GM19463 (cell line): ENCODE measurements around the gene SERPINA12.
"Not testable (repeated sequence)": the region's sequence is repeated elsewhere in the genome, so short reads cannot be mapped to it uniquely, and the experiment has no call there.

Experiments
- ATAC-seq: cut with Tn5 transposase; IDR thresholded peaks from one replicate; pipeline ENCODE4 v1.9.1; 2021; ENCODE audit warnings: mild to moderate bottlenecking, moderate library complexity; ENCODE audit not compliant: unreplicated experiment

SERPINA12 gene

DNA sequence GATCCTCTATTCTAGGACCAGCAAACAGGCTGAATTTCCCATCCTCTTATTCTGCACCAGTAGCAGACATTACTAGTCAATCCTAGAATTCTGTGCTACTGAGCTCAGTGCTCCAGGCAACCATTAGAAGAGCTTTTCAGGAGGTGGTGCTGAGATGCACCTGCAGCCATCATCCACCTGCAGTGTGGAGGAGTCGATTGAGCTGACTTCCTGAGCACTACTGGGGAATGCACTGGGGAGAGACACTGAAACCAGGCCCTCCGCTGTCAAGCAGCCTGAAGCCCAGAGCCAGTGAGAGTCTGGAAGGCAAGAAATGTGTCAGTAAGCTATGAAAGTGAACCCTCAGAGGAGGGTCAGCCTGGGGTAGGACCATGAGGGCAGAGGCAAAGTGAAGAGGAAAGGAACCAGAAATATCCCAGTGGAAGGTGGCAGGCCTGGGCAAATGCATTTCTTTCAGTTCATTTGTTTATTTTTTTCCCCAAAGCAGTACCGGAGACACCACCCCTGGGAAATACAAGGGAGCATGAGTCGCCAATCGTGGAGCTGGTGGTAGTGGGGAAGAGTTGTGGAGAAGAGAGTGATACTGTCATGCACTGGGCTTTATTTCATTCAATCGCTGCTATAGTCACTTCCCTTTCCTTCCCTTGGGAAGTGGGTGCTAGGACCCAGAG lies 28.9 kb upstream of the SERPINA12 start:
- no peak for ATAC-seq

DNA sequence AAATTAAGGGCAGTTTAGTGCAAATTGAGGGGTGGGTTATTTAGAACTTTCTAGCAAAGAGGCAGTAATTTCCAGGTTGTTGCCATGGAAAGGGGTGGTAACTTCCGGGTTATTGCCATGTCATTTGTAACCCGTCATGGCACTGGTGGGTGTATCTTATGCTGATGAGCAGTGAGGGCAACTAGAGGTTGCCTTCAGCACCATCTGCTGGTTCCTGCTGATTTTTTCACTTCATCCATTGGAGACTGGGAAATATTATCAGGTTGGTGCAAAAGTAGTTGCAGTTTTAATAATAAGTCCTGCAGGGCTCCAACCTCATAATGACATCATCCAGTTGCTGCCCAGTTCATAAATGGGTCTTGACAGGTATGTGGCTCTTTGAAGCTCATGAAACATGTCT lies 27.6 kb upstream of the SERPINA12 start:
- no peak for ATAC-seq

DNA sequence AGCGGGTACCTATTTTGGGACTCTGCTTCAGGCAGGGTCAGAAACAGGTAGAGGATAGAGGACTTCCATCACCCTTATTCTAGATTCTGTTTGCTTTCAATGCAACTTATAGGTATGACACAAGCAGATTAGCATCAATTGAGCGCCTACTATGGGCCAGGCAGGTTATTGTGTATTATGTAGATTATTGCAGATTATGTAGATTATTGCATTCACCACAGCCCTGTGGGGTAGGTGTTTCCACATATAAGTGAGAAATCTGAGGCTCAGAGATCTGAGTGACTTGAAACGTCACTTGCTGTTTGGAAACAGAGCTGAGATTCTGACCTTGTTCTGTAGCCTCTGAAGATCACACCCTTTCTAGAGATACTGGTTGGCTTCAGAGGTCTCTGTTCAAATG lies 26.2 kb upstream of the SERPINA12 start:
- ATAC-seq: no peak

DNA sequence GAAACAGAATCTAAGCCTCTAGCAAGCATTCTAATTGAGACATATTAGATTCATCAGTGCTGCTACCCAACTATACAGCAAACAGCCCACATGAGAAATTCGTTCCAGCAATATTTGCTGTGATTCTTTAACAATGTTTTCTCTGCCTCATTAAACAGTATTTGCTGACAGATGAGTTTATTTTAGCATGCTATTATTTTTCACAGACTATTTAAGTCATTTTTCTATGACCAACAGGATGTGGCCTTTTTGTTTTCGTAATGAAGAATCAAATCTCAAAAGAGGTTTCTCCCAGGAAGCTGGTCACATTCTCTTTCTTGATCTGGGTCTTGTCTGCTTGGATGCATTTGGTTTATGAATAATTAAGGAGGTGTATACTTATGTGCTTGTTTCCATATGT lies 23.2 kb upstream of the SERPINA12 start:
- ATAC-seq: no peak

DNA sequence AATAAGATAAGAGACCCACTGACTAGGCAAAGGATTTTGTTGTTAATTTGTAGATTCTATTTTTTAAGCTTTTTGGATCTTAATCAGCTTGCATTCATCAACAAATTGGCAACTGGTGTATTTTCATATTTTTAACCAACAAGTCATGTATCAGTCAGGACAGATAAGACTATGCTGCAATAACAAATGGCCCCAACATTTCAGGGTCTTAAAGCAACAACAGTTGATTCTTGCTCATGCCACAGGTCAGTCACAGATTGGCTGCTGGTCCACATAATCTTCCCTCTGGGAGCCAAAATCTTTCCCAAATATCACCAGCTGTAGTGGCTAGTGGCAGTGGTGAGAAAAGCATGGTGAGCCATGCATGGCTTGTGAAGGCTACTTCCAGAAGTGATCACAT lies 21.9 kb upstream of the SERPINA12 start:
- ATAC-seq: no peak

DNA sequence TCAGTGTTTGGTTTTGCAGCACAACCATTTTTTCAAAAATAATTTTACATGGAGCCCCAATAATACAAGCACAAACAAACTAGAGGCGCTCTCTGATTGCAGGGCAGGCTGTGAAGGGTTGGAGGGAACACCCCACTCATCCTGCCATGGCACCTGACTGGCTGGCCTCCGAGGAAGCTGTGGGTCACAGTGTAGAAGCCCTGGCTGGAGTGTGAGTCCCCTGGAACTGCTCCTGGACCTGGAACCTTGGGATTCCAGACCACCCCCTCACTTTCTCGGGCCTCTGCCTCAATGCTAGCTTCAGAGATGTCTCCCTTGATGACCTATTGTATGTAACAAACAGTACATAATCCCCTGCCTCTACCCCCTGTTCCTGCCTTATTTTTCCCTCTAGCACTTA lies 14.8 kb upstream of the SERPINA12 start:
- no peak for ATAC-seq

DNA sequence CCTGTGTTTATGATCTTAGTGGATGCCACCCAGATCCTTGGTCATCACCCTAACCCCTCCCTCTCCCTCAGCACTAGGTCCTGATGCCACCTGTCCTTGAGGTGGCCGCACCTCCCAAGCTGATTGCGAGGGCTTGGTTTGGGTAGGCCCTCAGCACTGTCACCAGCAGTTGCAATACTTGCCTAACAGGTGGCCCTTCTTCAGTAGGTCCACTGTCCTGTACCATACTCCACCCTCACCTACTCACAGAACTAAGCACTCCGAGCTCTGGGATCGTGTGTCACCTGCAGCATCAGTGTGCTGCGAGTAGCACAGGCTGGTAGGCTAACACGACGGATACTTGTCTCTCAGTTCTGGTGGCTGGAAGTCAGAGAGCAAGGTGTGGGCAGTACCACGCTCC lies 14.0 kb upstream of the SERPINA12 start:
- ATAC-seq: no peak

DNA sequence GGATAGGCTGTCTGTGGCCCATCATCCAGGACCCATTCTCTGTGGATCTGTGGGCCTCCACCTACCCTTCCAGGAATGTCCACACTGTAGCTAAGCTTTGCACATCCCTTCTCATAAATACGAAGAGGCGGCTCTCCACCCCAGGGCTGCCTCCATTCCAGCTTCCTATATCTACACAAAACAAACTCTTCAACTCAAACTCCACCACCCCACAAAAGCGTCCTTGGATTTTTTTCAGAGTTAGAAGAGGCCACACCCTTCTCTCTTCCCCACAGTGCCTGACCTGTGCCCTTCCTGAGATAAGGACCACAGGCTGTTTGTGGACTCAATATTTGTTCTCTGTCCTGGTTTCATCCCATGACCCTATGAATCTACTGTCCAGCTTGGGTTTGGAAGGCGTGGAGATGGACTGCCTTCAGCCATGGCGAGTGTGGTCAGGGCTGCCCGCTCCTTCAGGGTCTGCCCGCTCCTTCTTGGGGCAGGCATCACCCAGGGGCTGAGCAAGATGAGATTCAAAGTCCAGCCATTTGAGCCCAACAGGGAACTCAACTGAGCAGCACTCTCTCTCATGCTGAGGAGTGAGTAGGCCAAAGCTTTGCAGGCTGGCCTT lies 13.0 kb upstream of the SERPINA12 start:
- ATAC-seq: no peak

DNA sequence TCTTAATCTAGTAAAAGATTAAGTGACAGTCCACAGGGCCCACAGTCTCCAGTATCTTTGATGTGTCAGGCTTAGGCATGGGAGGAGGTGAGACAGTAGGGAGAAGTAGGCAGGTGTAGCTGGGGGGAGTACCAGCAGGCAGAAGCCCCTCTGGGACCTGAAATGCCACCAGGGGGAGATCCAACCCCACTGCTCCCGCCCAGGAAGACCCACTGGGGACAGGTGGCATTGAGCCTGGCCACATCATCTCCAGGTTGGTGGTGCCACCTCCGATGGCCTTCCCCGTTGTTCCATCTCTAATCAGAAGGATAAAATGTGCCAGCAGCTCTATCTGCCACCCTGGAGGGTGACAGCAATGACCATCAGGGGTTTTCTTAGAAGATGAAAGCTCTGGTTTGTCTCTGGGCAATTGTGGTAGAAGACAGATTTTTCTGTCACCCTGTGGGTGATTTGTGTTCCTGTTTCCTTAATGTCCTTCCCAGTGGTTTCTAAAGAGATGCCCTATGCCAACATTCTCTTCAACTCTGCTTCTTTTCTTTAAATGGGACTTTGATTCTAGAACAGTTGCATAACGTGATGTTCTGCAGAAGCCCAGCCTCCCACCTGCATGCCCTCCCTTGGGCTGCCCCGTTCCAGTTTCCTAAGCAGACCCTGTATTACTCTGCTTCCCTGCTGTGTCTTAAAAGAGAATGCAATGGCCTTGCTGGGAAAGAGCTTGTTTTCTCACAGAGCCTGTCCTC lies 12.3 kb upstream of the SERPINA12 start:
- ATAC-seq: no peak

DNA sequence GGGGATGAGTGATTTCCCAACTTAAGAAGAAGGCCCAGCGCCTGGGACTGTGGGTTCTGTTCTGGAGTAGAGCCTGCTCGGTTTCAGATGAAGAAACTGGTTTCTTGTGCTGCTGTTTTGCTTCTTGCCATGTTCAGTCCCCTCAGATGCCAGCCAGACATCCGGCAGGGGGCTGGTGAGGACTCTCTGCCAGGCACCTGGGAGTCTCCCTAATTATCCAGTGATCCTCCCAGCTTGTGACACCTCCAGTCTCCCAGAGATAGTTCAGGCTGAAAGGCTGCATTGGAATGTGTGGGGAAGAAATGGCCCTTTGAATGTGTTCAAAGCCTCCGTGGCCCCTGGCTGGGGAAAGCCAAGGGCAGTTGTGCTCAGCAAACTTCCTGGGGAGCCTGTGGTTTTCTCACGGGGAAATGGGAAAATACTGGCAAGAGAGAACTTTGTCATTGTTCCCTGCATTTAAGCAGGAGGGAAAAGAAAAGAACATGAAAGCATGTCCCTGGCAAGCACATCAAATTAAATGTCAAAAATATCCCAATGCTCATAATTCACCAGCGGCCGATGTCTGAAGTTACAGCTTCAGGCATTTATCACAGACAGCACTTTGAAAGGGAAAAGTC lies 8.5 kb upstream of the SERPINA12 start:
- ATAC-seq: no peak

DNA sequence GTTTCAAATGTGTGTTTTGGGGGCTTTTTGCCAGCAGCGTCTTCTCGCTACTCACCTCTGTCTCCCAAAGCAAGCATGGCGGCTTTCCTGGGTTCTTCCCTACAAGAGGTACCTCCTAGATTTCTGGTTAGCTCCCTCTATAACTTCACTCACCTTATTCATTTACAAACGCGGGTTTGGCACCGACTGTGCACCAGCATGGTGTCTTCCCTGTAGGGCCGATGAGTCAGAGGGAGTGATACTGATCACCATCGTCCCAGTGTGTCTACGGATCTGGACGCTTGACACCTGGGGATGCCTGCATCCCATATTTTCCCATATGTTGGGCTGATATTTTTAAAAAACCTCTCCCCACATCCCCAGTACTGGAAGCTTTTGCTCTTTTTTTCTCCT lies 8.0 kb upstream of the SERPINA12 start:
- no peak for ATAC-seq

DNA sequence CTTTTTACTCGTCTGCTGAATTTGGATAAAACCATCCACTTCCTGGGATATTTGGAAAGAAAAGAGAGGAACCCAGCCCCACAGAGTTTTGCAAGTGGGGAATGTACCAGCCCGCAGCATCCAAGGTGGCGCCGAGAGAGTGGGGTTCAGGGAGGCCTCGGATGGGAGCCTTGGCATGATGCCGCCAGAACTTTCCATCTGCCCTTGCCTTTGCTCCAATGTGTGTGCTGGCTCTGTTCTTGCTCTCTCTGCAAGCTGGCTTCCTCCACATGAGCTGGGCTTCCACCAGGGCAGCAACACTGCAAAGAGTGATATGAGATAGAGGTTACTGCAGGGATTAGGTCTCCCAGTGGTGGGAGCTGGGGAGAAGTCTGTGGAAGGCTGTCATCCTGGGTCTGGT lies 6.6 kb upstream of the SERPINA12 start:
- ATAC-seq: no peak

DNA sequence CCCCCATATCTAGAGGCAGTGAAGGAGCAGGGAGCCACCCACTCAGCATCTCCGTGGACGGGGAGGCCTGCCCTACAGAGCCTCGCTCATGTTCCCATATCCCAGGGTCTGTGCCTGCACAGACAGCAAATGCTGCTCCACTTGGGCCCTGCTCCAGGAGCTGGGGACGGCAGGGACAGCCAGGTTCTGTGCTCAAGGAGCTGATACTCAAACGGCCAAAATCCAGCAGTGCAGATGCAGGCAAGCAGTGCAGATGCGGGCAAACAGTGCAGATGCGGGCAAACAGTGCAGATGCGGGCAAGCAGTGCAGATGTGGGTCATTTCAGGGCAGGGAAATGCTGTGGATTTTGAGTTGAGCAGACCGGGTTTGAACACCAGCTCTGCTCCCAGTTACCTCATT lies 6.2 kb upstream of the SERPINA12 start:
- no peak for ATAC-seq

DNA sequence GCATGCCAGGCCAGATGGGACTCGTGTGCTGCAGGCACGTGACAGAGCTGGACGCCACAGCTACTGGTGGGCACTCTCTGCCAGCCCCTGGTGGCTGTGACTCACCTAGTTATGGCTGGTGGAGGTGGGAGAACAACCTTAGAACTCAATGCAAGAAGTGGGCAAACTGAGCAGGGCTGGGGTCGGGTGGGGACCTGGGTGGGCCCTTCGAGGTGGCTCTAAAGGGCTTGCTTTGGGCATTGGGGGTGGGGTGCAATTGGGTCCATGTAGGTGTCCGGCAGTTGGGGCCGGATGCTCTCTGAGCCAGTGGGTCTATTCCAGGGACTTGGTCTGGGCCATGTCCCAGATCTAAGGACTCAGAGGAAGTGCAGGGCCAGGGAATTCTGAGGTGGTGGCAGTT lies 5.1 kb upstream of the SERPINA12 start:
- ATAC-seq: no peak

DNA sequence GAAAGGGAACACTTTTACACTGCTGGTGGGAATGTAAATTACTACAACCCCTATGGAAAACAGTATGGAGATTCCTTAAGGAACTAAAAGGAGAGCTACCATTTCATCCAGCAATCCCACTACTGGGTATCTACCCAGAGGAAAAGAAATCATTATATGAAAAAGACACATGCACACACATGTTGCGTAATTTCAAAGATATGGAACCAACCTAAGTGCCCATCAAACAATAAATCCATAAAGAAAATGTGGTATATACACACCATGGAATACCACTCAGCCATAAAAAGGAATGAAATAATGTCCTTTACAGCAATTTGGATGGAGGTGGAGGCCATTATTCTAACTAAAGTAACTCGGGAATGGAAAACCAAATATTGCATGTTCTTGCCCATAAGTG lies 1.2 kb upstream of the SERPINA12 start:
- ATAC-seq: not testable (repeated sequence)

DNA sequence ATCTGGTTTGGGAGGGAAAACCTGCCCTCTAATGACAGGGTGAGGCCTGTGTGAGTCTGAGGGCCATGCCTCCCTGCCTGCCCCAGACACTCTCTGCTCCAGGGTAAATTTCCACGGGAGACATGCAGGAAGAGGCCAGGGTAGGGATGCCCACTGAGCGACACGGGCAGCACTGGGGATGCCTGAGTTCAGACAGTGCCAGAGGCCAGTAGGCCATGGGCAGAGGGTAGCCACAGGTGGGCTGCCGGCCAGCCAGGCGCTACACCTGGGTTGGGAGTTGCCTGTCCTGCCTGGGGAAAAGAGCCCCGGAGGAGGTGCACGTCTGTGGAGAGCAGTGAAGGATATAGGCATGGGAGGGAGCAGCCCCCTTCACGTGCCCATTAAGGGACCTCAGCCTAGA lies 3.6 kb downstream of the SERPINA12 start:
- no peak for ATAC-seq

DNA sequence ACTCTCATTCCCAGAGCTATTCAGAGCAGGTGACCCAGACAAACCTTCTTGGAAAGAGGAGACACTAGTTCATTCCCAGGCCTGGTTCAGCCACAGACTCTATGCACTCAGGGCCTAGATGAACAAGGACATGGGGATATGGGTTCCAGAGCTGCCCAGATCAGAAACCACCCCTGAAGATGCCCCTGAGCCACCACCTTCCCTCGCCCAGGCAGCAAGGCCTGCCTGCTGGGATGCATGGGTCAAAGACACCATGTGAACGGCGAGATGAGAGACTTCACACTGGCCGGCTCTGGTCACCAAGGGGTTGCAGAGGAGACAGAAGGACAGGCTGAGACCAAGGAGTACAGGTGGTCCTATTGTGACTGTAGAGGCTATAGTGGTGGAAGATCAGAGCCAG lies 4.1 kb downstream of the SERPINA12 start:
- ATAC-seq: no peak

DNA sequence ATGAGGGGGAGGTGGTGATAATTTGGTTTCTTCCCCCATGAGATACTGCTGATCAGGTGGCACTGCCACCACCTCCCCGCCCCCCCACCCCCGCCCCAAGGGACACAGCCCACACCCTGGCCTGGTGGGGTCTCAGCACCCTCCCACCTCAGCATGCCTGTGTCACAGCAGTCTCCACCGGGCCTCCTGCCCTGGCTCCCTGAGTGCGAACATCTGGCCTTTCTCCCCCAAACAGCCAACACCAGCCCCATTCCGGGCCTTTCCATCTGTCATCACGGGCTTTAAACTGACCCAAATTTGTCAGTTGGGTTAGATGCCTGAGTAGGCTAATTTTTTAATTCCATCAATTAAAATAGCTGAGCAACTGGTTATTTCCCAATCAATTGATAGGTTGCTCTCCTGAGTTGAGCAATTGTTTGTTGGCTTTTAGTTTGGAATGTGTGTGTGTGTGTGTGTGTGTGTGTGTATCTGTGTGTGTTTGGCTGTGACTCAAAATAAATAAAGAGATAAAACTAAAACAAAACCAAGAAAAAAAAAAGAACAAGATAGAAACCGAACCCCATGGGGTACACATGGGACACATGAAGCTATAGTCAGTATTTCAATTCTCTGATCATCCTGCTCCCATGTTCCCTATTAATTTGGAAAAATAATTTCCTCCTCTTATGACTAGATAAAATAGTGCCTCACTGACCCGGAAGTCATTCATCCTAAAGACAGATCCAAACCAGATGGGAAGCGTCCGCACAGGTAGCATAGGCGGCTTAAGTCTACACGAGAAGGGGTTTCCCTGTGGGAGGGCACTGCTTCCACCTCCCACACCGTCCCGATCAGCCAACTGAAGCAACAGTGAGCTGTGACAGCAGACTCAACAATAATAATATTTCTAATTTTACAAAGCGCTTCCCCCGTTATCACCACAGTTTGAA lies 7.4 kb downstream of the SERPINA12 start:
- ATAC-seq: no peak

DNA sequence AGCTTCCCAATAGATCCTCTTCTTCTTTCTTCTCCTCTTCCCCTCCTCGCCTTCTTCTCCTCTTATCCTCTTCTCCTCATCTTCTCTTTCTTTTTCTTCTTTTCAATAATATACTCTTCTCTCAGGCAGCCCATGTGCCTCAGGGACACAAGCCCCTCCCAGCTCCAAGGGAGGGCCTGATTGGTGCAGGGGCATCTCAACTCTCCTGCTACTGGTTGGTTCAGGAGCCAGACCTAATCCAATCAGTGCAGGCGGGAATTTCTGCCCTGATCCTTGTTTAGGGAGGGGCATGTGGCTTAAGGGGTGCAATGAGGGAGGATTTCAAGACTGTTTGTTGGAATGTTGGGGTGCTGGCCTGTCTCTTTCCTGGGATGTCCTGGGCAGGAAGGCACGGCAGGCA lies 9.0 kb downstream of the SERPINA12 start:
- ATAC-seq: no peak

DNA sequence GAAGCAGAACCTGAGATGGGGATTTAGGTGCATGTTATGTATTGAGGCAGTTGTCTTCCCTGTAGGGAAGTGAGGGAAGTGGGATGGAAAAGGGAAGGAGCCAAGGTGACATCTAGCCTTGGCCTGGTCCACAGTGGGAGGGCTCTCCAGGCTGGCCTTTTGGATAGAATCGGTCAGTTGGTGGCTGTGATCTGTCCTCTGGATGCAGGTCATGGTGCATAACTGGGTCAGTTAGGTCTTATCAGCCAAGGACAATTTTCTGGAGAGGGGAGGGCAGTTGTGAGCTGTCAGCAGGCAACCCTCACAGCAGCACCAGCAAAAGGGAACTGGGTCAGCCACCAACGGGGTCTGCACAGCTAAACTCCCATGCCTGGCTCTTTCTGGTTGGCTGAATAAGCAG lies 9.6 kb downstream of the SERPINA12 start:
- ATAC-seq: no peak

DNA sequence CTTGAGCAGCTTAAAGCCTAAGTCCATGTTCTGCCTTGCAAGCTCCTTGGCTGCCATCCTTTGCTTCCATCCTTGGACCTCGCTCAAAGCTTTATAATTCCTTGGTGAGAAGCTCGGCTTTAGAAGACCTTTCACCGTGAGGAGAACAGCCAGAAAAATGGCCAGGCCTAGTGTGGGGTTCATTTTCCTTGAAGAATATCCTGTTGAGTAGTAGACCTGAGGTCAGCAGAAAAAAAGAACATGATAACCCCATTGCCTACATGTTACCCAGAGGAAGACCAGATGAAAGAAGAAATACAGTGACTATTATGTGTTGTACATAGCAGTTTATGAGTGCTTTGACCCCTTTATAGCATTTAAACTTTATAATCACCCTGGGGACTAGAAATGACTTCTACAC lies 11.1 kb downstream of the SERPINA12 start:
- no peak for ATAC-seq
